ENCODE results near the gene TFR2.

Gene TFR2

DNA sequence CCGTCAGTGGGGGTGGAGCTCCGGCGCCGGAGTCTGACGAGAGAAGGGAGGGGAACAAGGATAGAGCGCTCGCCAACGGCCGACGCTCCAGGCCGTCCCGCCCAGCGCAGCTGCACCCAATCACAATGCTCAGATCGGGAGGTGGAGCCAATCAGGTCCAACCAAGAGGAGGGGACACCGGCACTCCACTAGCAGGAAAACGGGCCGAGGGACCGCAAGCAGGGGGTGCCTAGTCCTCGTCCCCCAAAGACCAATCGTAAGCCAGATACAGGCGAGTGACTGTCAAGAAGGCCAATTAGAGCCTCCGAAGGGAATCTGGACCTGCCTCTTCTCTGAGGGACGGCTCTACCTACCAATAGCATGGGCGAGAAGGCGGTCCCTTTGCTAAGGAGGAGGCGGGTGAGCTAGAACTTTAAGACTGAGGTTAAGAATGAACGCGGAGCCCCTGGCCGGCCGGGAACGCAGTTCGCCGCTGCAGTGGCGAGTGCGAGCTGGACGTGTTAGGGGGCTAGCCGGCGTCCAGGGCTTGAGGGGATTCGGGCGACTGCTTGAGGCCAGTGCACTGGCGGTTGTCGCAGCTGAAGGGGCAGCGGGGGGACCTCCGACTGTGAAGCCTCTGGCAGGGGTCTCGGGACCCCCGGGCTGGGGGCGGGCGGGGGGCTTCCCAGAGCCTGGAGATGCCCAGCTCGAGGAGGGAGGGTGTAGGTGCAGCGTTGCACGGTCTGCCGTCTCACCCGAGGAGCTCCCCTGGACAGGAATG lies 54.9 kb downstream of the TFR2 start, which contains the start of gene FBXO24:
Gene FBXO24, plus strand, starts transcription at position 63 of the 760 bp plus-strand sequence. Its CDS starts 298 bp downstream, at position 361.
- DNase-seq (ENCODE audit: low read depth in 2 of 2) = peak; percentile 97 to 99

DNA sequence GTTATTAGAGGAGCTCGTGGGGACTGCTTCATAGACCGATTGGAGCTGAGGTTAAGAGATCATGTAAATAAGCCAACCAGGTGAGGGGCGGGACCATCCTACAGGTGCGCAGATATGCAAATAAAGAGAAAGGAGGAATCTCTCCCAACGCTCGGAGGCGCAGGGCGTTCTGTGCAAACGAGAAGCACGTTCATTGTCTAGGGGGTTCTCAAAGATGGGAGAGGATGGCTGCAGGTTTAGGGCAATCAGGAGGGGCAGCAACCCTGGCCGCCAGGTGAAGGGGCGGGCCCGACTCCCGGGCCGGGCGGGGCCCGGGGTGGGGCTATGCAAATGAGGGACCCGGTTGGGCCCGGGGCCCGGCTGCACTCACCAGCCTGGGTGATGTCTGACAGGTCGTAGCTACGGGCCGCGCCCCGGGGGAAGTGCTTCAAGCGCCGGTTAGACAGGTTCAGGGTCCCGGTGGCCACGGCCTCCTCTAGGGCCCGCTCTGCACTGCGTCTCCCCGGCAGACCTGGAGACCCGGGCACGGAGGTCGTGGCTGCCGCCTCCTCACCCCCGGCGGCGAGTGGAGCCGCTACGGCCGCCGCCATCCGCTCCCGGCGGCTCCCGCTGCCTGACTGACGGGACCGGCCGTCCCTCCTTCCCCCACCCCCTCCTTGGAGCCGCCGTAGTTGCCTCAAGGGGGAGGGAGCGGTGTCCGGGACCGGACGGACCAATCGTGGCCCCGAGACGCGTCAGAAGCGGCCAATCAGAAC lies 55.7 kb downstream of the TFR2 start, which contains the start of gene LRCH4:
Gene LRCH4, minus strand, starts transcription at position 619 of the 755 bp plus-strand sequence. Its CDS starts 29 bp downstream, at position 590.
- DNase-seq (ENCODE audit: low read depth in 2 of 2) = no peak

DNA sequence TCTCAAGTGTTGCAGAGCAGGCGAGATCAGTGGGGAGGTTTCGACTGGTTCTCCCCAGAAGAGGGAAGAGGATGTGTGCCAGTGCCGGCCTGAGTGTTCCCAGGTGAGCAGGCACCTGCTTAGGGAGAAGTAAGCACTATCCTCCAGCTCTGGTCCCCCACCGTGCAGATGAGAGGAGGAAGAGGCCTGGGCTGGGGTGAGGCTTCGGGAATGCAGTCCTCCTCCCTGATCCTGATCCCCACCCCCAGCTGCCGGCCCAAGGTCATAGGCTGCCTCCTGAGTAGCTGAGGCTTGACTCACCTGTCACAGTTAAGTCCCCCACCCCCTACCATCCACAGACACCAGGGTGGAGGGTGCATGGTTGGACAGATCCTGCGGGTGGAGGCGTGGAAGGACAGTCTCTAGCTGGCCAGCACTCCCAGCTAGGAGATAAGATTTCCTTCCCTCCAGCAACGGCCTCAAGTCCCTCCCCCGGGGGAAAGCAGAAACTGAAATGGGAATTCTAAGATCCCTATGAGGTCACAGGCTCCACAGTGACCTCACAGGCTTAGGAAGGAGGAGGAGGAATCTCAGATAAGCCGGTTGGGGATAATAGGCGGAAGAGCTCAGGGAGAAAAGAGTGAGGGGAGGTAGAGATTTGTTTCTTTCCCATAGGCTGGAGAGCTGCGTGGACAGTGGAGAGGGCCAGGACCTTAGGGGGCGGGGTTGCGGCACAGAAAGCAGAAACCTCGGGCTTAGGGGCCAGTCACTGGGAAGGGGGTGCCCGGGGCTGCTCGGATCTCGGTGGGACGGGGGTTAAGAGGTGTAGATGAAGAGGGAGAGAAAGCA lies 56.5 kb downstream of the TFR2 start:
- DNase-seq (ENCODE audit: low read depth in 2 of 2) = no peak

DNA sequence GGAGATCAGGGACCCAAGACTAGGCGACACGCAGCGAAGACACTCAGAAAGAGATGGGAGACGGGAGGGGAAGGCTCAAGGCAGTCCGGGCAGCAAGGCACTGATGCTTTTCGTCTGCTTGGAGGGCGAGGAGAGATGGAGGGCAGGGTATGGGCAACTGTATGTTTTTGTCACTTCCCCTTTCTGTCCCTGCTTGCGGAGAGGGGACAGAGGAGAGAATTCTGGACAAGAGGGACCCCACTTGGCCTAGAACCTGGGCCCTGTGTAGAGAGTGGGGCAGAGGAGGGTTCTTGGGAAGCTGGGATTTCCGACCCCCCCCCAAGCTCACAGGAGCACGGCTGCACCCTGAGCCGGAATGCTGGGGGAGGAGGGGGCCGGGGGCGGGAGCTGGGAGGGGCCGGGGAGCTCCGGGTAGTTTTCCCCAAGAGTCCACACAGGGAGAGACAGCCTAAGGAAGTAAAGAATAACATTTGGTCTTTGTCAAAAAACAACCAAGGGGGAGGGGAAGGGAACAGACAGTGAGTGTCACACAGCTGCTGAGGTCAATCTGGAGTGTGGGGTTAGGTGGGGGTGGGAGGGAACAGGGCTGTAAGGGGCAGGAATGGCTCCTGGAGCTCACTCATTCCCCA lies 57.2 kb downstream of the TFR2 start:
- DNase-seq (ENCODE audit: low read depth in 2 of 2) = no peak

DNA sequence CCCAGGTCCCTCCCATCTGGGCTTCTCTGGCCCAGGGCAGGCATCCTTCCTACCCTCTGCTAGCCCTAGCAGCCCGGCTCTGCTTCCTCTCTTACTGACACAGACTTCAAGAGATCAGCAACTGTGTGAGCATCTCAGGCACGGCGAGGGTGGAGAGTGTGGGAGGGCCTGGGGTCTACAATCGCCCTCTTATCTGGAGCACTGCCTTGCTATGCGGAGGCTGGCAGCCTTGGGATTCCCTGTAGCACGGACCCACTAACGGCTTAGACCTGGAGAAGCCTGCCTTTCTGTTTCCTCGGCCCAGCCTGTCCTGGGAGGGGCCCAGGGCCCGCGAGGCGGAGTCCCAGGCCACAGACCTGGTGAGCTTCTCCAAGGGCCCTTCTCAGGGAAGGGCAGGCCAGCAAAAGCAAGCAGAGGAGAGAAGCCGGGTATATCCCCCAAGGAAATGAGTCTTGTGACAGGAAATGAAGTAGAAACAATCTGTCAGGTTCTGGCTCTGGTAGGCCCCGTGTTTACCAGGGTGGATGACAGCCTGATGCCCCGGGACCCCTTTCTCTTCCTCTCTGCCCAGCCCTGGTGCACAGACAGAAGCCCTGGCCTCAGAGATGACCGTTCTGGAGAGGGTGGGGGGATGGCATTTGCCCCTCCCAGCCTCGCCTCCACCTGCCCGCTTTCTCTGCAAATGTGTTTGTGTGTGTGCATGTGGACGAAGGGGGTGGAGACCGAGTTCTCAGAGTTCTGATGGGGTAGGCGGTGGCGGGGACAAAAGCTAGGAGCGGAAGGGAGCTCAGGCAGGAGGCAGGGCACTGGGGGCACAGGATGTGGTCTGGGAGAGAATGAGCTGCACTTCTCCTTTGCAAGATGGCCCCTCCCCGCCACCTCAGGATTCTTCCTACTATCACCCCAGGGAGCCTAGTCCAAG lies 58.0 kb downstream of the TFR2 start:
- DNase-seq (ENCODE audit: low read depth in 2 of 2) = no peak

DNA sequence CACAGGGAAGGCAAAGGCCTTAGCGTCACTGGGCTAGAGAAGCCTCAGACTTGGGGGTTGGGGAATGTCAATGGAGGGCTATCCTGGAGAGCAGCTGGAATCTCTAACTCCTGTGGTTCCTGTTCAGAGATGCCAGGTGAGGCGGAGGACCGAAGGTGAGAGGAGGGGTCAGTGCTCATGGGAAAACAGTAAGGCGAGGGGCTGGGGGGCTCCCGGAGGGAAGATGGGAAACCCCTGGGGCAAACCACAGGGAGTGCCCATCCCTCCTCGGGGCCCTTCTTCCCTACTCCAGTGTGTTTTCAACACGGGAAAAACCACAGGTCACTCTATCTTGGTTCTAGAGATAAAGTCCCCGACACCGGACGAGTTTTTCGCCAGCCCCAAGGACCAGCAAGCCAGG lies 58.7 kb downstream of the TFR2 start:
- no peak for DNase-seq (ENCODE audit: low read depth in 2 of 2)

DNA sequence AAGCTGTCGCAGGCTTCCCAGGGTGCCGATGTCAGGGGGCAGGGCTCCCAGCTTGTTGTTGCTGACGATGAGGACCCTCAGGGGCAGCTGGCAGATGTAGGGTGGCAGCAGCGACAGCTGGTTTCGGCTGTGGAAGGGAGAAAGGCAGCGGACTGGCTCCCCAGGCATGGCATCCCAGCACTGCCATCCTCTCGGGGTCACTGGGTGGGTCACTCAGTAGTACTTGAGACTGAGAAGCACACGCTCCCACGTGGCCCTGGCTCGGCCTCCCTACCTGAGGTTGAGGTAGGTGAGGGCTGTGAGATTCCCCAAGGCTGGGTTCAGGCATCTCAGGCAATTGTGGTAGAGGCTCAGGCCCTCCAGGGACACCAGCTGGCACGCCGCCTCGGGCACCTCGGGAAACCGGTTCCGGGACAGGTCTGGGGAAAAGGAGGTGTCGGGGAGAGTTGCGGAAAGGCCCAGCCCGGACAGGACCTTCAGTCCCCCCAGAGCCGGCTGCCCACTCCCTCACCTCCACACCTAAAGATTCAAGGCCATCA lies 59.2 kb downstream of the TFR2 start:
- DNase-seq (ENCODE audit: low read depth in 2 of 2) = no peak

DNA sequence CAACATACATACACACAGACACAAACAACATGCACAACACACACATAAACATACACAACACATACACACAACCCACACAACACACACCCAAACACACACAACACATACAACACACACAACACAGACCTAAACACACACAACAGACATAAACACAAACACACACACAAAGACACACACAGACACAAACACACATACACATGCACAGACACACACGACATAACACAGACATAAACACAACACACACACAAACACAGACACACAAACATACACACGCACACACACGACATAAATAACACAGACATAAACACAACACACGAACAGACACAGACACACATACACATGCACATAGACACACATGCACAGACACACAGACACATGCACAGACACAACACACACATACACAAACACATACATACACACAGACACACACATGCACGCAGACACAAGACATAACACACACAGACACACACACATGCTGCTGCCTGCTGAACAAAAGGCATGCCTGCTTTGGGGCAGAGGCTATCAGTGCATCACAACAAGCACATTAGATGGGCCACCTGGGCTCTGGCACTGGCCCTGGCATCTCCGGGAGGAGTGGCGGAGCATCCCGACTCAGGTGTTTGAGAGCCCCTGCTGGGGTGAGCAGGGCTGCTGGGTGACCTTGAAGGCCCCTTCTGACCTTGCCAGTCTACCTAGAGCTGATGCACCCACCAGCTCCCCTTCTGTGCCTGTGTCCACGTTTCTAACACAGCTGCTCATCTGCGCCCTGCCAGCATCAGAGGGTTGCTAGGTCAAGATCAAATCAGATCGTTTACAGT lies 60.7 kb downstream of the TFR2 start:
- no peak for DNase-seq (ENCODE audit: low read depth in 2 of 2)

DNA sequence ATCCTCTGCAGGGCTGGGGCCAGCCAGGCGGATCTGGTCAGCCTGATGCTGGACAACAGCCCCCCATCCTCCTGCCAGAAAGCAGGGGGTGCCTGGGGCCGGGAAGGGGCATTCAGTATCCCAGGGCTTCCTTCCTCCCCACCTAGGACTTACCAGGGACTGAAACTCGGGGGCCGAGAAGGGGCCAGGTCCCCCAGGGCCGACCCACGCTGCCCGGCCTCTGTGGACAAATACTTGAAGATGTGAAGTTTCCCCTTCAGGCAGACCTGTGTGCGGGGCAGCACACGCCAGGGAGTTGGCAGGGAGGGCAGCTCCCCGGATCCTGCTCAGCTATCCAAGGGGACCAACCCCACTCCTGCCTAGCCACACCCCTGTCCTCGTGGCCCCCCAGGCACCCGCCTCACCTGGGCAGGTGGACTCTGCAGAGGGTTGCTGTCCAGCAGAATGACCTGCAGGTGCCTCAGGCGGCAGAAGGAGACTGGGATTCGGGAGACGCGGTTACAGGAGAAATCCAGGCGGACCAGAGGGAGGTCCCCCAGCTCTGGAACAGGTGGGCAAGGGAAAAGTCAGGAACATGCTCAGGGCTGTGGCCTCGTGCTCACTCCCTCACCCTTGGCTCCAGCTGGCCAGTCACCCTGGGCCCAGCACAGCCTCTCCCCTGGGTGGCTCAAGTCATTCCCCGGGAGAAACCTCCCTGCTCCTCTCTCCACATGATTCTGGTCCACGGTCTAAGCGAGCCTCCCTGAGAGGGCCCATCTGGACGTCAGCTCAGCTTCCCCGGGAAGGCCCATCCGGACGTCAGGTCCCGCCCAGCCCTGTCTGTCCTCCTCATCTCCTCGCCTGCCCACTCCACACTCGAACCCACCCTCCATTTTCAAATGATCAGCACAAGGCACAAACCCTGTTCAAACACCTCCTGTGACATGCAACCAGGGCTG lies 62.8 kb downstream of the TFR2 start:
- DNase-seq (ENCODE audit: low read depth in 2 of 2) = no peak

DNA sequence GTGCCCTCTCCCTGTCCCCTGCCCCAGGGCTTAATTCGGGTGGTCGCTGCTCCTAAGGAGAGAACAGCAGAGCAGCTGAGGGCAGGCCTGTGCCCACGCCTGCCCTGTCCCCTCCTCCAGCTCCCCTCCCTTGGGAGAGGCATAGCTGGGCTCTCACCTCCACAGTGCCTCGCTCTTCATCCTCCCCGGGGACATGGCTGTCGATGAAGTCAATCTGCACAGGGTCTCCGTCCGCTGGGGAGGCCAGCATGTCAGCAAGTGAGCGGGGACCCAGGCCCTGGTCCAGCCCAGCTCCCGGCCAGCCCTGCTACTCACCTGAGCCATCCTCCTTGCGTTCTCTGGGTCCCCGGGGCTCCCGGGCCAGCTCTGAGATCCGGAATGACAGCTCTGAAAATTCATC lies 63.8 kb downstream of the TFR2 start:
- no peak for DNase-seq (ENCODE audit: low read depth in 2 of 2)

DNA sequence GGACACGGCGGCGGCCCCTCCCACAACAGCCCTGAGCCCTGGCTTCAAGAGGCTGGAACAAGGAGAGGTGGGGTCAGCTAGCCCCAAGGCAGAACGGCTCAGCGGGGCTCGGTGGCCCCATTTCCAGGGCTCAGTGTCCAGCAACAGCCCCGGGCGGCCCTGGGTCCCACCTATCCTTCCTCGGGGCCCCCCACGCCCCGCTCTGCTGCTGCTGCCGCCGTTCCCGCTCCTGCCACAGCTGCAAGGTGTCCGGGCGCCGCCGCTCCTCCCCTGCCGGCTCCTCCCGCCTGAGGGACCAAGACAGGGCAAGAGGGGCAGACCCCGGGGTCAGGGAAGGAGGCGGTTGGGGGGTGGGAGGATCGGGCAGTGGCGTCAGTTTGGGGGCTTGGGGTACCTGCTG lies 64.2 kb downstream of the TFR2 start:
- no peak for DNase-seq (ENCODE audit: low read depth in 2 of 2)

DNA sequence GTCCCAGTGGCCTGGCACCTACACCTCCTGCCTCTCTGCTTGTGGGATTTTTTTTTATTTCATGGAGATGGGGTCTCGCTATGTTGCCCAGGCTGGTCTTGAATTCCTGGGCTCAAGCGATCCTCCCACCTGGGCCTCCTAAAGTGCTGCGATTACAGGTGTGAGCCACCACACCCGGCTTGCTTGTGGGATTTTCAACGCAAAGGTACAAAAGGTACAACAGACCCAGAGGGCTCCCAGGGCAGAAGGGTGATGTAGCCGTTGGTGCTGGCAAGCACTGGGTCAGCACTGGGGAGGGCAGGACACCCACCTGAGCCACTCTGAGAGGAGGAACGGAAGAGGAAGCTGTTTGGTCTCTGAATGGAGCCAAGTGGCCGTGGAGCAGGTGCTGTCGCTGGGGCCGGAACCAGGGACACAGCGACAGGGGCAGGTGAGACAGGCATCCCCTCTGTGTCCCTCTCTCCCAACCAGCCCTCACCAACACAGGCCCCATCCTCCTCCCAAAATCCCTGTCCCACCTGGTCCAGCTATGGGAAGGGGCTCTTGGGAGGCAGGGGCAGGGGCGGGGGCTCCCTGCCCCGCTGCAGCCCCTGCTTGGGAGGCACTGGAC lies 64.9 kb downstream of the TFR2 start:
- DNase-seq (ENCODE audit: low read depth in 2 of 2) = no peak

DNA sequence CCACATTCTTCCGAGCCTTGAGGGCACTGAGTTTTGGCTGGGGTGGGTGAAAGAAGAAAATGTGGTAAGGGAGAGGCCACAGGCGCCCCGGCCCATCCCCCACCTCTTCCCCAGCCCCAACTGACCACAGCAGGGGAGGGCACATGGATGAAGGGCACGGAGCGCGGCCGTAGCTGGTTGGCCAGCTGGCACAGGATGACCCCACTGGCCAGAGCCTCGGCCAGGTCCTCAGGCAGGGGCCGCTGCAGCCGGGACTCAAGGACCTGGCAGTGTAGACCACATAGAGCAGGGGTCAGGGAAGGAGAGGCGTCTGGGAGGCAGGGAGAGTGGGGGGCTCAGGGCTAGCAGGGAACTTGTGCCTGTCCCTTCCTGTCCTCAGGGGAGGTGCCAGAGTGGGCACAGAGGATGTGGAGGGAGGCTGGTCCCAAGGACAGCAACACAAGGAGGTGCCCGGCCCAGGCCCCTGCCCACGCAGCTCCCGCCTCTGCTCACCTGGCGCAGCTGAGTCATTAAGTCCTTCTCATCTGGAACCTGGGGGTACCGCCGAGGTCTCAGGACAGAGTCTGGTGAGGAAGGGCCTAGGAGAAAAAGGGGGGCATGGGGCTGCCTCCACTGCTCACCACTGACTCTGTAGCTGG lies 65.5 kb downstream of the TFR2 start:
- DNase-seq (ENCODE audit: low read depth in 2 of 2) = no peak

DNA sequence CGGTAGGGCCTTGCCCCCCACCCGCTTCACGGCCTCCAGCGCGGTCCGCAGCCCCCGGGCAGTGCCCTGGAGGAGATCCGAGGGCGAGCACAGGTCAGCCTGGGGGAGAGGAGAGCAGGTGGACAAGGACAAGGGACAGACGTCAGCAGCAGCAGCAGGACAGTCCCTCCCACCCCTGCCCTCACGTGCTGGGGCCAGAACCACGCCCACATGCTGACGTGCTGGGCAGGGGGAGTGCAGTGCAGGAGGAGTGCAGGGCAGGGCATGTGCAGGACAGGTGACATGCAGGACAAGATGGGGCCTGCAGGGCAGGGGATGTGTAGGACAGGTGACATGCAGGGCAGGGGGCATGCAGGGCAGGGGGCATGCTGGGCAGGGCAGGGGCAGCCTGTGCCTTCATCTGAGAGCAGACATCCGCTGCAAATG lies 66.1 kb downstream of the TFR2 start:
- no peak for DNase-seq (ENCODE audit: low read depth in 2 of 2)

DNA sequence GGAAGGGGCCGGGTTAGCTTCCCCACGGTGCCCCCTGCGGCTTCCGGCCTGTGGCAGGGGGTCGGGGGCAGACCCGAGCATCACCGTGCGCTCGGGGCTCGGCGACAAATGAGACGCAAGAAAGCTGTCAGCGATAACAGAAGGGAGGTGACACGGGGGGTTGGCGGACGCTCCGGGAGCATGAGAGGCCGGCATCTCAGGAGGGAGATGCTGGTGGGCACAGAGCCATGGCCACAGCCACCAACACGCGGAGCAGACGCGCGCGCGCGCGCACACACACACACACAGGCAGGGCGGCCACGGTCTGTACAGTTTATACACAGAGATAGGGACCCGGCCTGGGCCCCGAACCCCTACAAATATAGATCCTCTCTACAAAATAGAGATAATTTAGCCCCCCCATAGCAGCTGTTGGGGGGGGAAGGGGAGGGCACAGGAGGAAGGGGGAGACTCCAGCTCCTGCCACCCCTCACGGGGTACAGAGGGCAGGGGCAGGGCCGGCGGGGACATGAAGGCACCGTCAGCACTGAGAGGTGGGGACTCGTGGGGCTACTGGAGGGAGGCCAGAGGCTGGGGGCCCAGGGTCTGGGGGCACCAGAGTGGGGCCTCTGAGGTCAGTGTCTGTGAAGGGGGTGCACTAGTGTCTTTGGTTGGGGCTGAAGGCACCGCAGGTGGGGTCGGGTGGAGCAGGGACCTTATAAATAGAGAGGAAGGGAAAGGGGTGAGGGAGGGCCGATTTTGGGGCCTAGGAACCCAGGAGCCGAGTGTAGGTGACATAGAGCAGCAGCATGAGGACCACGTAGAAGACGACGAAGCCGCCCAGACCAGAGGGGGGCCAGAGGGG lies 66.8 kb downstream of the TFR2 start:
- DNase-seq (ENCODE audit: low read depth in 2 of 2) = no peak

DNA sequence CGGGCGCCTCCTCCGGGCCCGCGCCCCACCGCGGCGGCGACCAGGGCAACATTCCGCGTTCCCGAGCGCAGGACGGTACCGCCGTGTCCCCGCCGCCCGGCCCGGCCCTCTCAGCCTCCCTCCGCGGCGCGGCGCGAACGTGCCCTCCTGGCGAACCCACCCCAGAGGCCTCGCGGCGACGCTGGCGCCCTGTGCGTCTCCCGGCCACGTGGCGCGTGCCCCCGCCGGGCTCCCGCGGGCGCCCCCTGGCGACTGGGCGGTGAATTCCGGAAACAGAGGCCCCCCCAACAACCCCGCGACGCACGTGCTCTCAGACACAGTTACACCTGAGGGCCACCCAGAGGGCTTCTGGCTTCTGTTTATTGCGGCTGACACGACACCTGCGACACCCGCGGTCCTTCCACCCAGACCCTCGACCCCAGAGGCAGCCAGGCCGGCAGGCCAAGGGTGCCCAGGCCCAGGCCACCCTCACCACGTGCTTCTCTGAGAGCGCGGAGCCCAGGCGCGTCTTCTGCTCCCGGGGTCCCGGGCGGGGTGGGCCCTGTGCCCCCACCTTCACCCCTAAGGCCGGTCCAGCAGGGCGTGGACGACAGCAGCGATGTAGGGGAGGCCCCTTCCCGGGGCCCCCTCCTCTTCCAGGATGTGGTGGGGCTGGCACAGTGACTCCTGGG lies 67.5 kb downstream of the TFR2 start, which contains the start of gene SAP25:
Gene SAP25, minus strand, starts transcription at position 210 of the 671 bp plus-strand sequence. Its CDS starts 158 bp downstream, at position 52.
- DNase-seq (ENCODE audit: low read depth in 2 of 2) = no peak
